Neural cell (in vitro differentiated cells): Measurements from ENCODE around the gene CBX8.

Experiments used
- CTCF ChIP-seq: fragments of 450-650 bp; IDR thresholded peaks from 2 replicates; pipeline ENCODE4 v1.5.1; 2014; ENCODE audit warnings: antibody characterized with exemption, mild to moderate bottlenecking, moderate library complexity; ENCODE audit not compliant: poor library complexity, severe bottlenecking
- EP300 ChIP-seq: fragments of 450-650 bp; conservative IDR thresholded peaks from 2 replicates; pipeline ENCODE4 v1.6.1; 2014; ENCODE audit warnings: antibody characterized with exemption, mild to moderate bottlenecking, moderate library complexity; ENCODE audit not compliant: poor library complexity, severe bottlenecking
- EZH2 ChIP-seq: fragments of 200-600, 300-800 bp; shearing (Covaris generic), sonication (generic); IDR thresholded peaks from 2 replicates; pipeline ENCODE4 v1.6.1; 2014; ENCODE audit warnings: antibody characterized with exemption, low read length, borderline replicate concordance, mild to moderate bottlenecking; ENCODE audit not compliant: insufficient read depth, poor library complexity, severe bottlenecking
- MXI1 ChIP-seq: fragments of 450-650 bp; conservative IDR thresholded peaks from 2 replicates; pipeline ENCODE4 v1.6.1; 2014; ENCODE audit warnings: antibody characterized with exemption, mild to moderate bottlenecking; ENCODE audit not compliant: poor library complexity, severe bottlenecking
- POLR2AphosphoS5 ChIP-seq: IDR thresholded peaks from 2 replicates; pipeline ENCODE4 v1.6.1; 2012
- RAD21 ChIP-seq: fragments of 450-650 bp; conservative IDR thresholded peaks from 2 replicates; pipeline ENCODE4 v1.6.1; 2014; ENCODE audit warnings: antibody characterized with exemption, mild to moderate bottlenecking, moderate library complexity
- REST ChIP-seq: IDR thresholded peaks from 2 replicates; pipeline ENCODE4 v1.6.1; 2012; ENCODE audit warnings: borderline replicate concordance
- SMC3 ChIP-seq: fragments of 450-650 bp; conservative IDR thresholded peaks from 2 replicates; pipeline ENCODE4 v1.6.1; 2014; ENCODE audit warnings: antibody characterized with exemption, mild to moderate bottlenecking, moderate library complexity; ENCODE audit not compliant: poor library complexity
- TAF1 ChIP-seq: IDR thresholded peaks from 2 replicates; pipeline ENCODE4 v1.6.1; 2012; ENCODE audit warnings: low read depth

GRCh38 chr17:79830763-79831264 lies 33.9 kb upstream of the CBX8 start:
- TF ChIP-seq CTCF (no peak), RAD21 (no peak), EZH2 (no peak), SMC3 (no peak), POLR2AphosphoS5 (no peak), EP300 (no peak), REST (no peak), MXI1 (no peak), TAF1 (no peak)
